ENCODE results near the gene ITGB6. TPM values are rescaled to one million over a fixed set of nuclear protein-coding genes. Genes with fewer than 3 reads are reported as not detected.
"Not testable (repeated sequence)": the region's sequence is repeated elsewhere in the genome, so short reads cannot be mapped to it uniquely, and the experiment has no call there.

The ITGB6 gene
- total RNA-seq, 1 donor from 2014 or later: 0.16 TPM

DNA sequence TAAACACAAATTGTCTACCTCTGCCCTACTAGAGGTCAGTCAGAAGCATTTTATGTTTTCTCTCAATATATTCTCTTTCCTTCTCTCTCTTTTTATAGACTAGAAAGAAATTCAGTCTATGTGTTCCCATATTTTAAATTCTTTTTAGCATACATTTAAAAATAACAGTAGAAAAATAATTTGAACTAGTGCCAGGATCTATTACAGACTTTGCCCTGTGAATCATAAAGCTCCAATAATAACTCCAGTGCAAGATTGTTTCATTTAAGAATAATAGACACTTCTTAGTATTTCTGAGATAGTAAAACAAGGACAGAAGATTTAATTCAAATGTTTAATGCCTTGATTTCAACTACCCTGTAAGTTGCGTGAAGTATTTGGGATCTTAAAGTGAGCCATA lies 60.1 kb downstream of the ITGB6 start:
- no peak for DNase-seq

- no peak for DNase-seq
Observed at GRCh38 chr2:160139350-160139749, 60.7 kb downstream of the ITGB6 start.

DNA sequence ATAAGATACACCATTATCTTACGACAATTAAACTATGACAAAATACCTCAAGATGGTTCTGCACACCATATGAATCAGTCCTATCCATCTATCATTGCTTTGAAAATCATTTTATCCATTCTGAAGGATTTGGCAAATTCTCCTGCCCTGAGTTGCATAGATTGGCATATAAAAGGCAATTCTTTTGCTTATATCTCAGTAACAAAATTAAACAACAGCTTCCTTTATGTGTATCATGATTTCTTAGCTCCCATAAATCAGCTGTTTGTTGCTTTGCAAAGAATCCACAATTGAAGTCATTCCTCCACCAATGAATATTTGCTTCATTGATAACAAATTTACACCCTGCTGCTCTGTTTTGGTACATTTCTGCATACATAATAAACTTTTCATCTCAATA lies 61.7 kb downstream of the ITGB6 start:
- DNase-seq: no peak

GRCh38 chr2:160137464-160137863 lies 62.6 kb downstream of the ITGB6 start:
- DNase-seq: no peak

DNA sequence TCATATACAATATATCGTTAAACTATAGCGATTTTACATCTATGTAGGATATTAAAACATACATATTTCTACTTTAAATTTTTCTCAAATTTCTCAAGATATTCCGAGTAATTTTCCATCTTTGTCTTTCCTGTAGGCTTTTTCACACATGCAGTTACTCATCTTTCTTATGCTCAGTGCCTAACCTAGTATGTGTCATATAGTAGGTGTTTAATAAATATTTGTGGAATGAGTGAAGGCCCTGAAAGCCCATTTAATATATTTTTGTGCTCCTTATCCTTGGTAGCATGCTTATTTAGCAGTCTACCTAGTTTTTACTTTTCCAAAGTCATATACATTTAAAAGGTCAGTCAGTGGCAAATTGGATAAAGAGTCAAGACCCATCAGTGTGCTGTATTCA lies 67.3 kb downstream of the ITGB6 start:
- DNase-seq: no peak

DNA sequence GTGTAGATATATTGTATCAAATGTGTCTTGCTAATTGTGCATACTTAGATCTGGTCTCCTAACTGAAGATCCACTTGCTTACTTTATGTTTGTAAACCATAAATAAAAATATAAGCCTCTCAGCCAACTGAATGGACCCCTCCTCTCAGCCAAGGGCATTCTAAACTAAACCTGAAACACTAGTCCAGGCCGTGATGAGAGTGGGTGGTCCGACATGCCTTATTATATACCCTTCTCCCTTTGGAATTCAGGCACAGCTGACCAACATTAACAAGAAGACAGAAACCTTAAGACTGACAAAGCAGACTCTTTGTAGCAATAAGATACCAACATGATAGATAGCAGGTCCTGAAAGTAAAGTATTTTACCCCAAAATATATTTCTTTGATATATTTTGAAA lies 73.3 kb downstream of the ITGB6 start:
- DNase-seq: no peak

GRCh38 chr2:160126315-160126714 lies 73.8 kb downstream of the ITGB6 start:
- DNase-seq: no peak

- DNase-seq: no peak
Observed at GRCh38 chr2:160125828-160126227, 74.2 kb downstream of the ITGB6 start.

GRCh38 chr2:160125366-160125765 lies 74.7 kb downstream of the ITGB6 start:
- DNase-seq: no peak

GRCh38 chr2:160124571-160124970 lies 75.5 kb downstream of the ITGB6 start:
- no peak for DNase-seq

- not testable (repeated sequence) for DNase-seq
Observed at GRCh38 chr2:160114721-160115120, 85.4 kb downstream of the ITGB6 start.

- no peak for DNase-seq
Observed at GRCh38 chr2:160114020-160114419, 86.1 kb downstream of the ITGB6 start.

- no peak for DNase-seq
Observed at GRCh38 chr2:160111951-160112798, 87.9 kb downstream of the ITGB6 start.

- DNase-seq: no peak
Observed at GRCh38 chr2:160110674-160111239, 89.3 kb downstream of the ITGB6 start.

- DNase-seq: peak; percentile 6
Observed at GRCh38 chr2:160109939-160110673, 90.0 kb downstream of the ITGB6 start.

DNA sequence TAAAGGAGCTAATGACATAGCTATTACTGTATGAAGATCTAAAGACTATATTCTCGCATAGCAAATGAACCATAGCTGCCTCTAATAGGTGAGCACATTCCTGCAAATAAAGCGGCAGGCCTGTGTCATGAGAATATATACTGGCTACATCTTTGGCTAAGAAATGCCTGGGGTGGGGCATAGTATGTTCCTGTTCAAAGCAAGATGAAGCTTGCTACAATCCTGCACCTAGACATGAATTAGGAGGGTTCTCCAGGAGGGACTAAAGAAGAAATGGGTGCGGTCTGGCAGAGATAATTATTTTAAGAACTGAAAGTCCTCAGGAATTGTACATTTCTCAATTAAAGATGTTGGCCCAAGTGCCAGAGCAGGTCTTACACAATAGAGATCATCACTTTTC lies 90.8 kb downstream of the ITGB6 start:
- no peak for DNase-seq

DNA sequence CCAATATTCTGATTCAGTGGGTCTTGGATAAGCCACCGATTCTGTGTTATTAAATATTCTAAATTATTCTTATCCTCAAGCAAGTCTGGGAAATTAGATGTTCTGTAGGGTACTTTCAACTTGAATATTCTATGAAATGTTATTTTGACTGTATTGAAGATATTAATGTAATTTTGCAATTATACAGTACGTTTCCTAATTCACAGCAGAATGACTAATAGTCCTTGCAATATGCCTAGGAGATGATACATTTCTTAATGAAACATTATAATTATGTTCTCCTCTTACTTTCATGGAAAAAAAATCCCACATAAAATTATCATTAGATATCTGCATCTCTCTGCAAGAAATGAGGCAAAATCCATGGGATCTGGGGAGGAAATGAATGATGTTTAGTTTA lies 91.4 kb downstream of the ITGB6 start:
- no peak for DNase-seq

DNA sequence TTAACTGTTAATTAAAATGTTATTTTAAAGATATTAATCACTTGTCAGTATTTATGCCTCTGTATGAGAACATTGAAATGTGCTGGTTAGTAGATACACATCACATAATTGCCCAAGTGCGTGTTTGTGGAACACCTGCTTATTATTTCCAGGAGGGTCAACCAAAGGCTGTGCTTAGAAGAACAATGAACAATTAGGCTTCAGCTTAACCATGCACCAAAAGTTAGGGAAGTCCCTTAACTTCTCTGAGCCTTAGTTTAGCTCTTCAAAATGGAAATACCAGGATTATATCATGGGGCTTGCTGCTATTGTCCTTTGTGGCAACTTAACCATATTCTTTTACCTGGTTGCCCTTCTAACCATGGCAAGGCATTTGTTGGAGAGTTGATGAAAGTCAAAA lies 94.7 kb downstream of the ITGB6 start:
- no peak for DNase-seq

DNA sequence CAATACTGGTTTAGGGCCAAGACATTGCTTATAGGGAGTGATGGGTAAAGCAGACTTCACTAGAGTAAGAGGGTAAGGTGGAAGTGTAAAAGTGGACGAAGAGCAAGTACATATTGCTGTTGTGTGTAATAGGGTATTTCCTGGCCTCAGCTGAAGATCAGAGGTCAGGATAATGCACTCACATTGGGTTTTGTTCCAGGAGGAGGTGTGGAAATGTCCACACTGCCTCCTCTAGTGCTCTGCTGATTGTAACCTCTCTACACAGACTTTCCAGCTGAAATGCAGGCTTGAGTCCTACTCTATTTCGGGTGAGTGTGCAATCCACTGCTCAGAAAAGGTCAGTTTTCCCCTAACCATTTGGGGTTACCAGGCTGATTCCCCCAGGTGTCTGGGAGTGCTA lies 96.0 kb downstream of the ITGB6 start:
- DNase-seq: no peak

DNA sequence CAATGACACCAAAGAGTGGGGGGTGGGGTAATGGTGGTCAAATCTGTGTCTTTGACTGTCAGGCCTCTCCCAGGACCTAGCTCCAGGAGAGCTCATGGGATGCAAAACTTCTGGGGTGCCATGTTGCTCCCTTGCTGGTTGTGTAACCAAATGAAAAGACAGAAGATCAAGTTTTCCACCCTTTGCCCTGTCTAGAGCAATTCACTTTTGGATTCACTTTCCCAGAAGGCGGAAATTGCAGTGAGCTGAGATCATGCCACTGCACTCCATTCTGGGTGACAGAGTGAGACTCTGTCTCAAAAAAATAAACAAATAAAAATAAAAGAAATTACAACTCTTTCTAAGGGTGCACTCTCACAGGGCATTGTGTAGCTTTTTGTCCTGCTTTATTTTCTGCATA lies 102.7 kb downstream of the ITGB6 start:
- DNase-seq: no peak

DNA sequence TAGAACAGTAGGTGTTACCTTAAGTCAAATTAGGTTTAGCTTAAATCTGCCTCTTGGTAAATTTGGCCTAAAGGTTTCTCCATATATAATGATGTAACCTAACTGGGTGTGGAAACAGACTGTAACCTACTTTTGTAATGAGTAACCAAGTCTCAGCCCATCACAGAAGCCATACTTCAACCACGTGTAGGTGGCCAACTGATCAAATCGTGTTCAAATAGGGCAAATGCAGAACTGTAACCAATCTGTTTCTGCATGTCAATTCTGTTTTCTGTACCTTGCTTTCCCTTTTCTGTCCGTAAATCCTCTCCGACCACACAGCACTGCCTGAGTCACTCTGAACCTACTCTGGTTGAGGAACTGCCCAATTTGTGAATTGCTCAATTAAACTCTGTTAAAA lies 103.7 kb downstream of the ITGB6 start:
- DNase-seq: no peak

DNA sequence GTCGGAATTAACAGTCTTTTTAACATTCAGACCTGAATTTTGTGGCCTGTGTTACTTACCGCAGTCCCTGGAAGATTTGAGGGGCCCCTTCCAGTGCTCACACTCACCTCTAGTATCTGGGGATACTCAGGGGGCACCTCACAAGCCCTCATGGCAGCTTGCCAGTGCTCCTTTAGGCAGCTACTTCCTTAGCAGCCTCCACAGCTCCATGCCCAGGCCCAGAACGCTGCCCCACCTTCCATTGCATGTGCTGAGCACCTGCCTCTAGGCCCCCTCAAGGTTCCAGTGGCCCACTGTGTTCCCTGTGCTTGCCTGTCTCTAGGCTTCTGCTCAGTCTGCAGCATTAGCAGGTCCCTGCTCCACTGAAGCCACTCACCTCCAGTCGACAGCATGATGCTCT lies 107.6 kb downstream of the ITGB6 start:
- no peak for DNase-seq

GRCh38 chr2:160091381-160091780 lies 108.7 kb downstream of the ITGB6 start:
- DNase-seq: no peak
